SK-N-SH (cell line): Measurements from ENCODE around the gene PFKL. TPM values are rescaled to one million over a fixed set of nuclear protein-coding genes. Genes with fewer than 3 reads are reported as not detected.

ENCODE experiments used
- CTCF ChIA-PET: fragments of 300-600, 350-600 bp; formaldehyde crosslinking; extraction: SDS; loops from one replicate; lab custom pipeline; 2021; lab: Yijun Ruan, JAX
- POLR2A ChIA-PET: fragments of 350-600 bp; sonication (Branson Sonifier 250); formaldehyde crosslinking; extraction: SDS; loops from one replicate; lab custom pipeline; 2020; ENCODE audit warnings: antibody characterized with exemption, inconsistent platforms; lab: Yijun Ruan, JAX
- DNase-seq: peaks from one replicate; pipeline ENCODE4 v3.0.0; 2012
- H2AFZ ChIP-seq: fragments of 200-600 bp; sonication (generic); 2 replicates; pipeline ENCODE4 v1.8.1; 2016; ENCODE audit warnings: antibody characterized with exemption, mild to moderate bottlenecking, low read depth
- H3F3A ChIP-seq: fragments of 200-600 bp; sonication (generic); replicated peaks from 2 replicates; pipeline ENCODE3; 2016; ENCODE audit warnings: antibody characterized with exemption, mild to moderate bottlenecking; ENCODE audit not compliant: insufficient read depth
- H3K27ac ChIP-seq, 2 experiments: fragments of 200-500 bp in 1 of 2; fragments of 200-600 bp in 1 of 2; sonication (Bioruptor generic) in 1 of 2; sonication (generic), shearing (Covaris generic) in 1 of 2; 2 replicates each; pipeline versions ENCODE4 v1.5.1 to v1.6.1; 2014 to 2016; ENCODE audit warnings: low read depth in 2 of 2, inconsistent platforms in 1 of 2, low read length in 1 of 2, mild to moderate bottlenecking in 1 of 2, mixed read lengths in 1 of 2
- H3K27me3 ChIP-seq: fragments of 200-600 bp; sonication (generic), shearing (Covaris generic); 2 replicates; pipeline ENCODE4 v1.6.1; 2016; ENCODE audit warnings: mixed run types; ENCODE audit not compliant: insufficient read depth
- H3K36me3 ChIP-seq, 2 experiments: fragments of 200-500 bp in 1 of 2; fragments of 200-600 bp in 1 of 2; sonication (Bioruptor generic) in 1 of 2; sonication (generic) in 1 of 2; replicated peaks in 1 of 2; 2 replicates each; pipeline versions ENCODE3 to v1.5.1; 2014 to 2016; ENCODE audit warnings: low read length in 1 of 2, mild to moderate bottlenecking in 1 of 2; ENCODE audit not compliant: insufficient read depth in 2 of 2, control insufficient read depth in 1 of 2
- H3K4me1 ChIP-seq, 2 experiments: fragments of 200-500 bp in 1 of 2; fragments of 200-600 bp in 1 of 2; sonication (Bioruptor generic) in 1 of 2; sonication (generic), shearing (Covaris generic) in 1 of 2; 2 replicates each; pipeline versions ENCODE4 v1.5.1 to v1.6.1; 2014 to 2016; ENCODE audit warnings: low read depth in 1 of 2, low read length in 1 of 2, mixed run types in 1 of 2; ENCODE audit not compliant: insufficient read depth in 2 of 2, control insufficient read depth in 1 of 2
- H3K4me2 ChIP-seq: fragments of 200-600 bp; sonication (generic), shearing (Covaris generic); 2 replicates; pipeline ENCODE4 v1.6.1; 2017; ENCODE audit warnings: mixed run types
- H3K4me3 ChIP-seq, 2 experiments: fragments of 200-500 bp in 1 of 2; fragments of 200-600 bp in 1 of 2; sonication (Bioruptor generic) in 1 of 2; sonication (generic), shearing (Covaris generic) in 1 of 2; 2 replicates each; pipeline versions ENCODE4 v1.5.1 to v1.8.1; 2014 to 2016; ENCODE audit warnings: low read depth in 2 of 2, inconsistent platforms in 1 of 2, low read length in 1 of 2, mild to moderate bottlenecking in 1 of 2, mixed read lengths in 1 of 2, moderate library complexity in 1 of 2
- H3K79me2 ChIP-seq: fragments of 200-600 bp; sonication (generic); 2 replicates; pipeline ENCODE4 v1.8.1; 2017; ENCODE audit warnings: mild to moderate bottlenecking; ENCODE audit not compliant: insufficient read depth
- H3K9ac ChIP-seq: fragments of 200-600 bp; sonication (generic); 2 replicates; pipeline ENCODE4 v1.6.1; 2017; ENCODE audit warnings: mixed run types
- H3K9me2 ChIP-seq: fragments of 200-600 bp; sonication (generic); 2 replicates; pipeline ENCODE4 v1.6.1; 2017; ENCODE audit warnings: mixed run types
- H3K9me3 ChIP-seq: fragments of 200-600 bp; sonication (generic); 2 replicates; pipeline ENCODE4 v1.6.1; 2017; ENCODE audit warnings: mixed run types, mild to moderate bottlenecking, moderate library complexity
- H4K20me1 ChIP-seq: fragments of 200-600 bp; sonication (generic); 2 replicates; pipeline ENCODE4 v1.6.1; 2017; ENCODE audit warnings: mild to moderate bottlenecking, mixed run types; ENCODE audit not compliant: insufficient read depth
- EP300 ChIP-seq, 2 experiments: IDR thresholded peaks; 2 replicates each; pipeline versions ENCODE4 v1.4.0 to v1.6.1; 2012; ENCODE audit warnings: borderline replicate concordance in 1 of 2, low read depth in 1 of 2, low read length in 1 of 2
- EZH2phosphoT487 ChIP-seq: fragments of 200-600 bp; sonication (generic); IDR thresholded peaks from 2 replicates; pipeline ENCODE4 v1.6.1; 2017; ENCODE audit warnings: low read depth, mixed run types, mild to moderate bottlenecking, antibody characterized with exemption, moderate library complexity, borderline replicate concordance
- FOXM1 ChIP-seq: IDR thresholded peaks from 2 replicates; pipeline ENCODE4 v1.4.0; 2012; ENCODE audit warnings: low read depth, mild to moderate bottlenecking
- GATA2 ChIP-seq: sonication (generic); formaldehyde crosslinking; IDR thresholded peaks from 2 replicates; pipeline ENCODE4 v1.5.0; 2020; ENCODE audit warnings: mild to moderate bottlenecking, missing genetic modification reagents
- JUND ChIP-seq: IDR thresholded peaks from 2 replicates; pipeline ENCODE4 v1.4.0; 2012
- MEF2A ChIP-seq: IDR thresholded peaks from 2 replicates; pipeline ENCODE4 v1.4.0; 2012; ENCODE audit warnings: low read depth, borderline replicate concordance
- POLR2AphosphoS5 ChIP-seq: IDR thresholded peaks from 2 replicates; pipeline ENCODE4 v1.6.1; 2012; ENCODE audit warnings: low read depth, low read length
- RCOR1 ChIP-seq: fragments of 150-350 bp; IDR thresholded peaks from 2 replicates; pipeline ENCODE4 v1.6.1; 2017; ENCODE audit warnings: antibody characterized with exemption, low read length
- REST ChIP-seq: IDR thresholded peaks from 2 replicates; pipeline ENCODE4 v1.6.1; 2012; ENCODE audit warnings: mild to moderate bottlenecking, low read depth, low read length, moderate library complexity
- RFX5 ChIP-seq: IDR thresholded peaks from 2 replicates; pipeline ENCODE4 v1.6.1; 2012; ENCODE audit warnings: mild to moderate bottlenecking, improper control_type of control experiment, low read length
- SIN3A ChIP-seq: IDR thresholded peaks from 2 replicates; pipeline ENCODE4 v1.6.1; 2012; ENCODE audit warnings: low read depth, mild to moderate bottlenecking, low read length, moderate library complexity, borderline replicate concordance
- SMC3 ChIP-seq: IDR thresholded peaks from 2 replicates; pipeline ENCODE4 v1.6.1; 2012; ENCODE audit warnings: low read depth, low read length, improper control_type of control experiment
- USF1 ChIP-seq: IDR thresholded peaks from 2 replicates; pipeline ENCODE4 v1.4.0; 2012; ENCODE audit warnings: low read depth, borderline replicate concordance
- YY1 ChIP-seq: IDR thresholded peaks from 2 replicates; pipeline ENCODE4 v1.4.0; 2012; ENCODE audit warnings: low read depth, mild to moderate bottlenecking
- WGBS: methylation state at CpG from one replicate; pipeline ENCODE4 v1.1.6; 2017; ENCODE audit warnings: low lambda C conversion rate; 5-methylcytosine and 5-hydroxymethylcytosine counted together
- polyA plus RNA-seq, 3 experiments: library from polyadenylated mRNA; depleted of rRNA; stranded (reverse); fragments of >200 nt; gene quantifications; 2 replicates each; pipeline ENCODE4 v1.2.3, GENCODE V29; 2012

PFKL gene
- polyA plus RNA-seq, 1 of the 3 experiments (the other 2 are of a cell fraction), result 118 TPM

GRCh38 chr21:44327603-44327974 lies 27.7 kb downstream of the PFKL start:
- no peaks in the 10 kb centered on the region for H3K9me3 ChIP-seq
- H4K20me1 ChIP-seq, result no peaks in the 10 kb centered on the region
- H3K36me3 ChIP-seq, result peaks cover 0 to 30% of the 10 kb centered on the region in 2 experiments
- no peak overlapping the region for H3K4me2 ChIP-seq
- no peaks in the 10 kb centered on the region for H3K27me3 ChIP-seq
- peaks cover 0 to 11% of the 10 kb centered on the region in 2 experiments; a peak in 1 of 4 replicates for H3K4me1 ChIP-seq
- no peak overlapping the region for H3K27ac ChIP-seq
- CTCF ChIA-PET, result interaction anchor here (1.0 to 1.1 kb wide), 2 partner anchors 30 to 157 kb away, joined by 3 to 4 read pairs; no protein-coding TSS in a partner anchor
- no peak for TF ChIP-seq EP300 (IDR thresholded peaks at IDR 0.05; ENCODE audit: borderline replicate concordance in 1 of 2, low read depth in 1 of 2, low read length in 1 of 2)
- TF ChIP-seq MEF2A, result no peak
- no peak for TF ChIP-seq RFX5
- TF ChIP-seq EZH2phosphoT487, result no peak
- no peak for TF ChIP-seq SIN3A
- no peak for TF ChIP-seq RCOR1
- TF ChIP-seq JUND, result no peak
- TF ChIP-seq USF1, result no peak
- TF ChIP-seq SMC3, result no peak
- no peak for TF ChIP-seq FOXM1
- no peak for TF ChIP-seq POLR2AphosphoS5
- H3K79me2 ChIP-seq, result no peaks in the 10 kb centered on the region
- H3F3A ChIP-seq, result no peaks in the 10 kb centered on the region
- no peaks in the 10 kb centered on the region for H3K9me2 ChIP-seq
- no peak overlapping the region for H2AFZ ChIP-seq
- POLR2A ChIA-PET, result no interaction called here
- no peak for DNase-seq
- no peak overlapping the region for H3K4me3 ChIP-seq
- no CpG with 5 or more reads among the region's 11 CpGs for WGBS
- H3K9ac ChIP-seq, result no peak overlapping the region

GRCh38 chr21:44328242-44328895 lies 28.5 kb downstream of the PFKL start:
- H3K36me3 ChIP-seq, result peaks cover 0 to 25% of the 10 kb centered on the region in 2 experiments
- DNase-seq, result no peak
- no peaks in the 10 kb centered on the region for H3K27me3 ChIP-seq
- 94% methylated on average over 18 of the region's 25 CpGs for WGBS
- no peak overlapping the region for H3K27ac ChIP-seq
- H2AFZ ChIP-seq, result no peak overlapping the region
- no peaks in the 10 kb centered on the region for H3K9me2 ChIP-seq
- no peaks in the 10 kb centered on the region for H4K20me1 ChIP-seq
- POLR2A ChIA-PET, result interaction anchor here (1.3 kb wide), 1 partner anchor 10 kb away, joined by 4 read pairs; no protein-coding TSS in a partner anchor
- H3K4me3 ChIP-seq, result no peak overlapping the region
- H3K9ac ChIP-seq, result no peak overlapping the region
- H3K4me2 ChIP-seq, result no peak overlapping the region
- no peaks in the 10 kb centered on the region for H3F3A ChIP-seq
- CTCF ChIA-PET, result interaction anchor here (1.0 to 2.4 kb wide), 4 partner anchors 10 to 156 kb away, joined by 3 to 6 read pairs (median 5); no protein-coding TSS in a partner anchor
- peaks cover 0 to 11% of the 10 kb centered on the region in 2 experiments; a peak in 1 of 4 replicates for H3K4me1 ChIP-seq
- H3K79me2 ChIP-seq, result no peaks in the 10 kb centered on the region
- H3K9me3 ChIP-seq, result no peaks in the 10 kb centered on the region
- TF ChIP-seq GATA2 (no peak), YY1 (no peak), REST (no peak)
- TF ChIP-seq, all 33 proteins: peak for 0
